HEK293 (cell line): Measurements from ENCODE around the gene CST9.

ENCODE experiments used
- CTCF ChIA-PET: fragments of 350-600 bp; formaldehyde crosslinking; extraction: SDS; loops from one replicate; lab custom pipeline; 2021; ENCODE audit warnings: antibody characterized with exemption; lab: Yijun Ruan, JAX
- POLR2A ChIA-PET: fragments of 300-600 bp; formaldehyde crosslinking; extraction: SDS; loops from one replicate; lab custom pipeline; 2020; ENCODE audit warnings: antibody characterized with exemption, inconsistent platforms; lab: Yijun Ruan, JAX
- H3K27ac ChIP-seq: fragments of 200-500 bp; sonication (Bioruptor generic); 2 replicates; pipeline ENCODE4 v1.5.1; 2014; ENCODE audit warnings: low read depth, low read length, control low read depth, inconsistent platforms; ENCODE audit errors: extremely low read depth
- H3K36me3 ChIP-seq, 2 experiments: fragments of 200-500 bp in 1 of 2; sonication (Bioruptor generic) in 1 of 2; 1 replicate in 1 of 2; 2 replicates in 1 of 2; pipeline ENCODE4 v1.5.1; 2014 to 2017; ENCODE audit warnings: inconsistent platforms in 2 of 2, low read length in 2 of 2; ENCODE audit not compliant: control insufficient read depth in 2 of 2, insufficient read depth in 1 of 2
- H3K4me1 ChIP-seq: fragments of 200-500 bp; sonication (Bioruptor generic); 2 replicates; pipeline ENCODE4 v1.5.1; 2014; ENCODE audit warnings: mild to moderate bottlenecking, low read length, inconsistent platforms; ENCODE audit not compliant: control insufficient read depth, insufficient read depth
- H3K4me3 ChIP-seq: 2 replicates; pipeline ENCODE4 v1.5.1; 2011; ENCODE audit warnings: low read depth, mild to moderate bottlenecking, control low read depth, low read length, moderate library complexity
- H3K9me3 ChIP-seq: fragments of 200-500 bp; sonication (Bioruptor generic); 2 replicates; pipeline ENCODE4 v1.5.1; 2014; ENCODE audit warnings: low read depth, low read length, inconsistent platforms; ENCODE audit not compliant: control insufficient read depth, insufficient read depth
- FEZF1 ChIP-seq: fragments of 450-650 bp; formaldehyde crosslinking; IDR thresholded peaks from 2 replicates; pipeline ENCODE4 v1.5.1; 2016; ENCODE audit warnings: missing biosample characterization, missing genetic modification characterization
- SALL2 ChIP-seq: fragments of 450-650 bp; formaldehyde crosslinking; IDR thresholded peaks from 2 replicates; pipeline ENCODE4 v1.5.0; 2017; ENCODE audit warnings: missing biosample characterization, mild to moderate bottlenecking, missing genetic modification characterization, borderline replicate concordance
- SP2 ChIP-seq: fragments of 450-650 bp; formaldehyde crosslinking; IDR thresholded peaks from 2 replicates; pipeline ENCODE4 v1.5.1; 2016; ENCODE audit warnings: missing biosample characterization, missing genetic modification characterization
- ZFP41 ChIP-seq: fragments of 450-650 bp; formaldehyde crosslinking; IDR thresholded peaks from 2 replicates; pipeline ENCODE4 v1.5.1; 2016; ENCODE audit warnings: missing biosample characterization, missing genetic modification characterization, borderline replicate concordance
- ZNF169 ChIP-seq: fragments of 450-650 bp; formaldehyde crosslinking; IDR thresholded peaks from 2 replicates; pipeline ENCODE4 v1.5.1; 2016; ENCODE audit warnings: missing biosample characterization, missing genetic modification characterization
- ZNF335 ChIP-seq: fragments of 450-650 bp; formaldehyde crosslinking; conservative IDR thresholded peaks from 2 replicates; pipeline ENCODE4 v1.5.1; 2016; ENCODE audit warnings: missing biosample characterization, missing genetic modification characterization
- ZNF416 ChIP-seq: fragments of 450-650 bp; formaldehyde crosslinking; IDR thresholded peaks from 2 replicates; pipeline ENCODE4 v1.5.1; 2016; ENCODE audit warnings: missing biosample characterization, missing genetic modification characterization
- ZNF48 ChIP-seq: fragments of 450-650 bp; formaldehyde crosslinking; IDR thresholded peaks from 2 replicates; pipeline ENCODE4 v1.5.1; 2016; ENCODE audit warnings: missing biosample characterization, missing genetic modification characterization
- ZNF501 ChIP-seq: fragments of 450-650 bp; formaldehyde crosslinking; IDR thresholded peaks from 2 replicates; pipeline ENCODE4 v1.5.1; 2016; ENCODE audit warnings: missing biosample characterization, missing genetic modification characterization
- ZNF548 ChIP-seq: fragments of 450-650 bp; formaldehyde crosslinking; IDR thresholded peaks from 2 replicates; pipeline ENCODE4 v1.5.1; 2016; ENCODE audit warnings: missing biosample characterization, missing genetic modification characterization
- ZNF791 ChIP-seq: fragments of 450-650 bp; formaldehyde crosslinking; IDR thresholded peaks from 2 replicates; pipeline ENCODE4 v1.5.1; 2016; ENCODE audit warnings: missing biosample characterization, missing genetic modification characterization
- ZSCAN23 ChIP-seq: fragments of 450-650 bp; formaldehyde crosslinking; IDR thresholded peaks from 2 replicates; pipeline ENCODE4 v1.5.1; 2016; ENCODE audit warnings: missing biosample characterization, missing genetic modification characterization
- TF ChIP-seq, protein P1 (sequence below): fragments of 450-650 bp; IDR thresholded peaks from 2 replicates; pipeline ENCODE4 v1.5.1; 2018; ENCODE audit warnings: missing biosample characterization, missing genetic modification characterization
- TF ChIP-seq, protein P2 (sequence below): fragments of 450-650 bp; formaldehyde crosslinking; conservative IDR thresholded peaks from 2 replicates; pipeline ENCODE4 v1.5.1; 2016; ENCODE audit warnings: low read depth, missing biosample characterization, missing genetic modification characterization
- TF ChIP-seq, protein P3 (sequence below): fragments of 450-650 bp; formaldehyde crosslinking; IDR thresholded peaks from 2 replicates; pipeline ENCODE4 v1.5.1; 2016; ENCODE audit warnings: missing biosample characterization, missing genetic modification characterization

CST9 gene

DNA sequence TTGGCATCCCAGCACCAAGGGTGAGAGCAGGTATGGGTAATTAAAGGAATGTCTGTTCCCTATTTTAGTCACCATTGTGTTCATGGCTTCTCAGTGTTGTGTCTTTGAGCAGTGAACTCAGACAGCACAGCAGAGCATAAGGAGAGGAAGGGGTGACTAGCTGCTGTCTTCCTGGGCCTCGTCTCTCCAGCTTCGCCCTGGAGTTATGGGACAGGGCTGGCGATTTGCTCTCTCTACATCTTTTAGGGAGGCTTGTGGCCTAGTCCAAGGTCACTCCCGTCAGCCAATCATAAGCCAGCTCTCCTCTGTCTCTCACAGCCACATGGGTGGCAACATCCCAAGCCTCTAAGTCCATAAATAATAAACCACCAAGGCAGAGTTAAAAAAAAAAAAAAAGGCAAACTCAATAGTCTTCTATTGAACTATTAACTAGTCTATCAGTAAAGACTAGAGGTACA is 24.7 kb upstream of the CST9 start:
- CTCF ChIA-PET = interaction anchor here (0.6 kb wide), 1 partner anchor 168 kb away, joined by 3 read pairs; no protein-coding TSS in a partner anchor
- H3K9me3 ChIP-seq = no peaks in the 10 kb centered on the region
- H3K27ac ChIP-seq = no peak overlapping the region
- H3K36me3 ChIP-seq = peaks cover 0 to 33% of the 10 kb centered on the region in 2 experiments; a peak in 1 of 3 replicates
- no peaks in the 10 kb centered on the region for H3K4me1 ChIP-seq
- no peak overlapping the region for H3K4me3 ChIP-seq
- TF ChIP-seq FEZF1 (tag by site-specific recombination) = no peak
- no peak for TF ChIP-seq ZNF791 (tag by site-specific recombination)
- no peak for TF ChIP-seq ZNF335
- no peak for TF ChIP-seq ZNF548 (tag by site-specific recombination)
- TF ChIP-seq, protein P1, sequence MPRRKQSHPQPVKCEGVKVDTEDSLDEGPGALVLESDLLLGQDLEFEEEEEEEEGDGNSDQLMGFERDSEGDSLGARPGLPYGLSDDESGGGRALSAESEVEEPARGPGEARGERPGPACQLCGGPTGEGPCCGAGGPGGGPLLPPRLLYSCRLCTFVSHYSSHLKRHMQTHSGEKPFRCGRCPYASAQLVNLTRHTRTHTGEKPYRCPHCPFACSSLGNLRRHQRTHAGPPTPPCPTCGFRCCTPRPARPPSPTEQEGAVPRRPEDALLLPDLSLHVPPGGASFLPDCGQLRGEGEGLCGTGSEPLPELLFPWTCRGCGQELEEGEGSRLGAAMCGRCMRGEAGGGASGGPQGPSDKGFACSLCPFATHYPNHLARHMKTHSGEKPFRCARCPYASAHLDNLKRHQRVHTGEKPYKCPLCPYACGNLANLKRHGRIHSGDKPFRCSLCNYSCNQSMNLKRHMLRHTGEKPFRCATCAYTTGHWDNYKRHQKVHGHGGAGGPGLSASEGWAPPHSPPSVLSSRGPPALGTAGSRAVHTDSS (tag by site-specific recombination) = no peak
- no peak for TF ChIP-seq ZNF501 (tag by site-specific recombination)
- TF ChIP-seq ZFP41 (tag by site-specific recombination) = no peak
- TF ChIP-seq, all 188 proteins: peak for 0
- POLR2A ChIA-PET = no interaction called here

DNA sequence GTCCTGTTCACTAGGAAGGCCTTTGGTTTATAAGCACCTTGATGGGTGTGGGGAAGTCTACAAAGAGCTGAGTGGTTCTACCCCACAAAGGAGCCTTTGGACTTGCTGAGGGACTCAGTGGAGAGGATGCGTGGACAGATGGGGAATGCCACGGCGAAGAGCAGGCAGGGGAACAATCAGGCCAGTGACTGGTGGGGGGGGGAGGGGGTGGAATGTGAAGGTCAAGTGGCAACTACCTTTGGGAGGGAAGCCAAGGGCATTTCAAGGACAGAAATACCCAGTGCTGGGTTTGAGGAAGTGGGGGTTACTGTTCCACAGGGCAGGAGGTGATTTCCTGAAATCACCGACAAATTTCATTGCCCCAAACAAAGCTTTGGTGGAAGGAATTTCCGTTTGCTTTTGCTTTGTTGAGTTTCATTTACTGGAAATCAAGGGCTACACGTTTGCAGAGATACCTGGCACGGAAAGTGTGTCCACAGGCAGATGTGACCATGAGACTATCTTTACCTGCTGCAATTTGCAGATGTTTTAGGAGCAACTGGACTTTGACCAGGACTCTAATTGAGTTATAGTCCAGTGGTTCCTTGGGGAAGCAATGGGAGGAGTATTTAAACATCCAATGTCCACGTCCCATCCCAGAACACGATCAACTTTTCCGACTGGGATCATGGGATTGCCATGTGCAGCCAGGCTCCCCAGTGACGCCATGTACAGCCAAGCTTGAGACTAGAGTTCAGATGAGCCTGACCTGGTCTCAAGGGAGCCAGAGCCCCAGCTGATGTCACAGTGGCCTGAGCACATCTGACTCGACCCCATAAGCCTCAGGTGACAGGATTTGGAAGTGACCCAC is 24.1 kb upstream of the CST9 start:
- no peaks in the 10 kb centered on the region for H3K9me3 ChIP-seq
- no peak overlapping the region for H3K4me3 ChIP-seq
- POLR2A ChIA-PET = interaction anchor here (1.0 kb wide), 1 partner anchor 8 kb away, joined by 3 read pairs; the partner anchor contains the start of gene CST3
- no peaks in the 10 kb centered on the region for H3K4me1 ChIP-seq
- CTCF ChIA-PET = interaction anchor here (0.6 kb wide), 1 partner anchor 168 kb away, joined by 3 read pairs; no protein-coding TSS in a partner anchor
- peaks cover 0 to 26% of the 10 kb centered on the region in 2 experiments; a peak in 1 of 3 replicates for H3K36me3 ChIP-seq
- no peak for TF ChIP-seq SP2
- no peak for TF ChIP-seq SALL2 (tag by site-specific recombination)
- TF ChIP-seq, protein P2, sequence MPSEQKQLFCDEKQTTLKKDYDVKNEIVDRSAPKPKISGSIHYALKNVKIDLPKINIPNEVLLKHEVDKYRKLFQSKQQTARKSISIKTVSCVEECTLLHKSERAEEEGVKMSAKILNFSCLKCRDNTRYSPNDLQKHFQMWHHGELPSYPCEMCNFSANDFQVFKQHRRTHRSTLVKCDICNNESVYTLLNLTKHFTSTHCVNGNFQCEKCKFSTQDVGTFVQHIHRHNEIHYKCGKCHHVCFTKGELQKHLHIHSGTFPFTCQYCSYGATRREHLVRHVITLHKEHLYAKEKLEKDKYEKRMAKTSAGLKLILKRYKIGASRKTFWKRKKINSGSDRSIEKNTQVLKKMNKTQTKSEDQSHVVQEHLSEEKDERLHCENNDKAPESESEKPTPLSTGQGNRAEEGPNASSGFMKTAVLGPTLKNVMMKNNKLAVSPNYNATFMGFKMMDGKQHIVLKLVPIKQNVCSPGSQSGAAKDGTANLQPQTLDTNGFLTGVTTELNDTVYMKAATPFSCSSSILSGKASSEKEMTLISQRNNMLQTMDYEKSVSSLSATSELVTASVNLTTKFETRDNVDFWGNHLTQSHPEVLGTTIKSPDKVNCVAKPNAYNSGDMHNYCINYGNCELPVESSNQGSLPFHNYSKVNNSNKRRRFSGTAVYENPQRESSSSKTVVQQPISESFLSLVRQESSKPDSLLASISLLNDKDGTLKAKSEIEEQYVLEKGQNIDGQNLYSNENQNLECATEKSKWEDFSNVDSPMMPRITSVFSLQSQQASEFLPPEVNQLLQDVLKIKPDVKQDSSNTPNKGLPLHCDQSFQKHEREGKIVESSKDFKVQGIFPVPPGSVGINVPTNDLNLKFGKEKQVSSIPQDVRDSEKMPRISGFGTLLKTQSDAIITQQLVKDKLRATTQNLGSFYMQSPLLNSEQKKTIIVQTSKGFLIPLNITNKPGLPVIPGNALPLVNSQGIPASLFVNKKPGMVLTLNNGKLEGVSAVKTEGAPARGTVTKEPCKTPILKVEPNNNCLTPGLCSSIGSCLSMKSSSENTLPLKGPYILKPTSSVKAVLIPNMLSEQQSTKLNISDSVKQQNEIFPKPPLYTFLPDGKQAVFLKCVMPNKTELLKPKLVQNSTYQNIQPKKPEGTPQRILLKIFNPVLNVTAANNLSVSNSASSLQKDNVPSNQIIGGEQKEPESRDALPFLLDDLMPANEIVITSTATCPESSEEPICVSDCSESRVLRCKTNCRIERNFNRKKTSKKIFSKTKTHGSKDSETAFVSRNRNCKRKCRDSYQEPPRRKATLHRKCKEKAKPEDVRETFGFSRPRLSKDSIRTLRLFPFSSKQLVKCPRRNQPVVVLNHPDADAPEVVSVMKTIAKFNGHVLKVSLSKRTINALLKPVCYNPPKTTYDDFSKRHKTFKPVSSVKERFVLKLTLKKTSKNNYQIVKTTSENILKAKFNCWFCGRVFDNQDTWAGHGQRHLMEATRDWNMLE (tag by site-specific recombination) = no peak
- no peak for TF ChIP-seq ZNF169 (tag by site-specific recombination)
- TF ChIP-seq ZNF416 = no peak
- no peak for TF ChIP-seq ZNF48 (tag by site-specific recombination)
- TF ChIP-seq ZSCAN23 = no peak
- TF ChIP-seq, protein P3, sequence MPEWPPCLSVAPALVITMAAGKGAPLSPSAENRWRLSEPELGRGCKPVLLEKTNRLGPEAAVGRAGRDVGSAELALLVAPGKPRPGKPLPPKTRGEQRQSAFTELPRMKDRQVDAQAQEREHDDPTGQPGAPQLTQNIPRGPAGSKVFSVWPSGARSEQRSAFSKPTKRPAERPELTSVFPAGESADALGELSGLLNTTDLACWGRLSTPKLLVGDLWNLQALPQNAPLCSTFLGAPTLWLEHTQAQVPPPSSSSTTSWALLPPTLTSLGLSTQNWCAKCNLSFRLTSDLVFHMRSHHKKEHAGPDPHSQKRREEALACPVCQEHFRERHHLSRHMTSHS (tag by site-specific recombination) = no peak
- H3K27ac ChIP-seq = no peak overlapping the region
